HepG2 (cell line): ENCODE results near the gene FAM114A1. TPM values are rescaled to one million over a fixed set of nuclear protein-coding genes. Genes with fewer than 3 reads are reported as not detected.

Experiments used
- AGO1 ChIP-seq: fragments of 200-400 bp; formaldehyde crosslinking; IDR thresholded peaks from 2 replicates; pipeline ENCODE4 v1.6.1; 2017; ENCODE audit warnings: mild to moderate bottlenecking, low read depth, low read length, moderate library complexity; ENCODE audit not compliant: poor library complexity, severe bottlenecking
- ARNT ChIP-seq: fragments of 450-650 bp; IDR thresholded peaks from 2 replicates; pipeline ENCODE4 v1.6.1; 2017
- ASH2L ChIP-seq: fragments of 300-600, 200-600 bp; sonication (generic); IDR thresholded peaks from 2 replicates; pipeline ENCODE4 v1.7.0; 2017; ENCODE audit warnings: low read depth, mild to moderate bottlenecking, moderate library complexity, mixed read lengths, low read length; ENCODE audit not compliant: insufficient read length
- CEBPB ChIP-seq: IDR thresholded peaks from 2 replicates; pipeline ENCODE4 v1.6.1; 2011; ENCODE audit warnings: low read depth, low read length, improper control_type of control experiment, borderline replicate concordance
- EZH2 ChIP-seq: conservative IDR thresholded peaks from 2 replicates; pipeline ENCODE4 v1.6.1; 2012; ENCODE audit warnings: mild to moderate bottlenecking, low read depth, low read length, moderate library complexity
- FOXK2 ChIP-seq: fragments of 450-650 bp; IDR thresholded peaks from 2 replicates; pipeline ENCODE4 v1.6.1; 2016
- HMGA1 ChIP-seq: sonication (generic); formaldehyde crosslinking; conservative IDR thresholded peaks from 2 replicates; pipeline ENCODE4 v1.4.0; 2020; ENCODE audit warnings: missing genetic modification reagents
- HNRNPK ChIP-seq: fragments of 200-400 bp; formaldehyde crosslinking; IDR thresholded peaks from 2 replicates; pipeline ENCODE4 v1.6.1; 2018; ENCODE audit warnings: low read length, low read depth, moderate library complexity, mild to moderate bottlenecking; ENCODE audit not compliant: poor library complexity, severe bottlenecking
- HNRNPL ChIP-seq: fragments of 200-400 bp; formaldehyde crosslinking; IDR thresholded peaks from 2 replicates; pipeline ENCODE4 v1.6.1; 2017; ENCODE audit warnings: mild to moderate bottlenecking, low read depth, low read length
- KDM4B ChIP-seq: sonication (generic); formaldehyde crosslinking; IDR thresholded peaks from 2 replicates; pipeline ENCODE4 v1.4.0; 2020; ENCODE audit warnings: missing genetic modification reagents
- MTA3 ChIP-seq: sonication (generic); formaldehyde crosslinking; IDR thresholded peaks from 2 replicates; pipeline ENCODE4 v1.4.0; 2020; ENCODE audit warnings: missing genetic modification reagents
- NFYC ChIP-seq: IDR thresholded peaks from 2 replicates; pipeline ENCODE4 v1.6.1; 2016; ENCODE audit warnings: missing genetic modification reagents, missing compliant biosample characterization
- PAX8 ChIP-seq: sonication (generic); formaldehyde crosslinking; IDR thresholded peaks from 2 replicates; pipeline ENCODE4 v1.8.0; 2022; ENCODE audit warnings: mild to moderate bottlenecking, missing genetic modification reagents, borderline replicate concordance
- SMAD9 ChIP-seq: sonication (generic); formaldehyde crosslinking; IDR thresholded peaks from 2 replicates; pipeline ENCODE4 v1.5.1; 2020; ENCODE audit warnings: mild to moderate bottlenecking, missing genetic modification reagents
- SOX13 ChIP-seq, 3 experiments: fragments of 450-650 bp in 1 of 3; sonication (generic) in 1 of 3; formaldehyde crosslinking in 1 of 3; IDR thresholded peaks in 2 of 3; conservative IDR thresholded peaks in 1 of 3; 2 replicates each; pipeline versions ENCODE4 v1.5.0 to v1.6.1; 2016 to 2020; ENCODE audit warnings: antibody characterized with exemption in 1 of 3, mild to moderate bottlenecking in 1 of 3, missing compliant biosample characterization in 1 of 3, missing genetic modification reagents in 1 of 3, moderate library complexity in 1 of 3
- SRF ChIP-seq: IDR thresholded peaks from 2 replicates; pipeline ENCODE4 v1.6.1; 2011; ENCODE audit warnings: mild to moderate bottlenecking, low read depth, low read length, moderate library complexity
- TCF7 ChIP-seq: sonication (generic); IDR thresholded peaks from 2 replicates; pipeline ENCODE4 v1.6.1; 2016; ENCODE audit warnings: antibody characterized with exemption, low read depth
- ZEB1 ChIP-seq: IDR thresholded peaks from 2 replicates; pipeline ENCODE4 v1.6.1; 2012; ENCODE audit warnings: mild to moderate bottlenecking, low read depth, inconsistent platforms; ENCODE audit not compliant: insufficient replicate concordance
- ZNF292 ChIP-seq: sonication (generic); formaldehyde crosslinking; IDR thresholded peaks from 2 replicates; pipeline ENCODE4 v1.8.1; 2022; ENCODE audit warnings: mild to moderate bottlenecking, low read depth, missing genetic modification reagents, borderline replicate concordance
- ZNF367 ChIP-seq: sonication (generic); formaldehyde crosslinking; IDR thresholded peaks from 2 replicates; pipeline ENCODE4 v1.4.0; 2020; ENCODE audit warnings: missing genetic modification reagents, borderline replicate concordance
- ZNF451 ChIP-seq: sonication (generic); formaldehyde crosslinking; IDR thresholded peaks from 2 replicates; pipeline ENCODE4 v1.5.0; 2020; ENCODE audit warnings: mild to moderate bottlenecking, missing genetic modification reagents
- ZNF781 ChIP-seq: sonication (generic); formaldehyde crosslinking; IDR thresholded peaks from 2 replicates; pipeline ENCODE4 v1.5.1; 2020; ENCODE audit warnings: borderline replicate concordance, mild to moderate bottlenecking, missing genetic modification reagents; ENCODE audit errors: not compliant biosample characterization
- polyA plus RNA-seq, 8 experiments: library from polyadenylated mRNA; depleted of rRNA in 3 of 8; stranded (reverse) in 7 of 8; unstranded in 1 of 8; fragments of >200 nt; fragmentation: Illumina TruSeq in 4 of 8; extraction: Trizol in 4 of 8; gene quantifications; 2 replicates each; pipeline versions ENCODE4 v1.2.1 to v1.2.3, GENCODE V29; 2011 to 2016; ENCODE audit warnings: low read depth in 4 of 8, missing spikeins in 1 of 8, mixed read lengths in 1 of 8; ENCODE audit not compliant: insufficient read depth in 1 of 8
- total RNA-seq, 5 experiments: library from RNA; depleted of rRNA; stranded (reverse); fragments of >200 nt; fragmentation: Illumina TruSeq; extraction: Trizol; gene quantifications; 2 replicates each; pipeline ENCODE4 v1.2.3, GENCODE V29; 2016; ENCODE audit warnings: low read depth in 1 of 5
- TF ChIP-seq, protein P1 (sequence below): sonication (generic); formaldehyde crosslinking; IDR thresholded peaks from 2 replicates; pipeline ENCODE4 v1.5.1; 2020; ENCODE audit warnings: missing genetic modification reagents, mild to moderate bottlenecking, borderline replicate concordance
- TF ChIP-seq, protein P2 (sequence below): sonication (generic); formaldehyde crosslinking; IDR thresholded peaks from 2 replicates; pipeline ENCODE4 v1.8.1; 2023; ENCODE audit warnings: mild to moderate bottlenecking, moderate library complexity, missing genetic modification reagents
- TF ChIP-seq, protein P3 (sequence below): sonication (generic); formaldehyde crosslinking; conservative IDR thresholded peaks from 2 replicates; pipeline ENCODE4 v1.4.0; 2020; ENCODE audit warnings: mild to moderate bottlenecking, missing genetic modification reagents, moderate library complexity

FAM114A1 gene
- total and polyA plus RNA-seq, 2 of the 13 experiments (the other 11 are each of a cell fraction or from before 2014, with no cell fraction given) = 61.0 to 76.9 TPM

DNA sequence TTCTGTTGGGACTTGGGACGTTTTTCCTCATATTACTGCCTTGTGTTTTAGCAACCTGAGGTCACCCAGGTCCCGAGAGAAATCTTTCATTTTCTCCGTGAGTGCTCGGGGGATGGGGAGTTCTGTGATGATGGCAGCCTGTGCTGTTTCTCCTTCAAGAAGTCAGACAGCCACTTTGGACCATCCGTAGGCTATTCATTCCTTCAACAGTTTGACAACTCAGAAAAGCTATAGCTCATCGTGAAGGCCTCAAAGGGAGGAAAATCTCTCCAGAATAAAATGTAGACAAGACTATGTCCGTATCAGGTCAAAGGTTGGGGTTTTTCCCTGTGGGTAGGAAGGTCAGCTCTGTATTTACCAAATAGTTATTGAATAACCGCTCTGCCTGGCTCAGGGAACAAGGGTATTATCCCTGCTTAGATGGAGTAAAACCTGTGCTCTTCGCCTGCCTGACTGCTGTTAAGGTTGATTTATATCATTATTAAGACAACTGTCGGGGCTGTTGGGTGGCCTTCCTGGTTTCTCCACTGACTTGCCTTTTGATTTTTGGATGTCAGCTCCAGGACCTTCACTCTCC is 36.6 kb downstream of the FAM114A1 start (continued):
- TF ChIP-seq, protein P1, sequence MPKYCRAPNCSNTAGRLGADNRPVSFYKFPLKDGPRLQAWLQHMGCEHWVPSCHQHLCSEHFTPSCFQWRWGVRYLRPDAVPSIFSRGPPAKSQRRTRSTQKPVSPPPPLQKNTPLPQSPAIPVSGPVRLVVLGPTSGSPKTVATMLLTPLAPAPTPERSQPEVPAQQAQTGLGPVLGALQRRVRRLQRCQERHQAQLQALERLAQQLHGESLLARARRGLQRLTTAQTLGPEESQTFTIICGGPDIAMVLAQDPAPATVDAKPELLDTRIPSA (CRISPR knock-in tag) = no peak
- TF ChIP-seq ASH2L (peak; percentile 94), NFYC (CRISPR knock-in tag) (no peak), FOXK2 (0 out of 2 replicates have a peak, but pooled peaks have one; percentile 8), SRF (no peak), ZNF781 (CRISPR knock-in tag) (no peak), ZEB1 (no peak), EZH2 (no peak), AGO1 (no peak), PAX8 (no peak), ZNF292 (CRISPR knock-in tag) (no peak), ZNF451 (CRISPR knock-in tag) (no peak), KDM4B (CRISPR knock-in tag) (0 out of 2 replicates have a peak, but pooled peaks have one; percentile 47), HMGA1 (no peak), ZNF367 (CRISPR knock-in tag) (no peak), SMAD9 (CRISPR knock-in tag) (no peak), TCF7 (no peak), ARNT (no peak), HNRNPL (no peak), MTA3 (CRISPR knock-in tag) (no peak), CEBPB (no peak), HNRNPK (no peak), SOX13 (IDR thresholded peaks at IDR 0.05) (no peak), SOX13 (CRISPR knock-in tag; conservative IDR thresholded peaks at IDR 0.05 in 1 of 2, IDR thresholded peaks at IDR 0.05 in 1 of 2) (peak in 1 of 2 experiments; percentile 54; a peak in 2 of 4 replicates)
- TF ChIP-seq, protein P2, sequence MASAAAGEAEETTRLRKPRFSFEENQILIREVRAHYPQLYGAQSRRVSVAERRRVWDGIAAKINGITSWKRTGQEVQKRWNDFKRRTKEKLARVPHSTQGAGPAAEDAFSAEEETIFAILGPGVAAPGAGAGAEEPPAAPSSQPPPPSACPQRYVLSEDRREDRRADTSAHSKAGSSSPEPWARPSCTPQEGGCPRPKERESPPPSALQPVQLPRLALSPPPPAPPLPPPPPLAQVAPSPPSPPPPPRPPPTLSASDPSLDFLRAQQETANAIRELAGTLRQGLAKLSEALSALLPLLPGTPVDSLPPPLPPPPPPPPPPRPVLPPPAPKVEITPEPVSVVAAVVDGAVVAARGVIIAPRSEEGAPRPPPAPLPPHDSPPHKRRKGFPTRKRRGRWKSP (CRISPR knock-in tag) = no peak
- TF ChIP-seq, protein P3, sequence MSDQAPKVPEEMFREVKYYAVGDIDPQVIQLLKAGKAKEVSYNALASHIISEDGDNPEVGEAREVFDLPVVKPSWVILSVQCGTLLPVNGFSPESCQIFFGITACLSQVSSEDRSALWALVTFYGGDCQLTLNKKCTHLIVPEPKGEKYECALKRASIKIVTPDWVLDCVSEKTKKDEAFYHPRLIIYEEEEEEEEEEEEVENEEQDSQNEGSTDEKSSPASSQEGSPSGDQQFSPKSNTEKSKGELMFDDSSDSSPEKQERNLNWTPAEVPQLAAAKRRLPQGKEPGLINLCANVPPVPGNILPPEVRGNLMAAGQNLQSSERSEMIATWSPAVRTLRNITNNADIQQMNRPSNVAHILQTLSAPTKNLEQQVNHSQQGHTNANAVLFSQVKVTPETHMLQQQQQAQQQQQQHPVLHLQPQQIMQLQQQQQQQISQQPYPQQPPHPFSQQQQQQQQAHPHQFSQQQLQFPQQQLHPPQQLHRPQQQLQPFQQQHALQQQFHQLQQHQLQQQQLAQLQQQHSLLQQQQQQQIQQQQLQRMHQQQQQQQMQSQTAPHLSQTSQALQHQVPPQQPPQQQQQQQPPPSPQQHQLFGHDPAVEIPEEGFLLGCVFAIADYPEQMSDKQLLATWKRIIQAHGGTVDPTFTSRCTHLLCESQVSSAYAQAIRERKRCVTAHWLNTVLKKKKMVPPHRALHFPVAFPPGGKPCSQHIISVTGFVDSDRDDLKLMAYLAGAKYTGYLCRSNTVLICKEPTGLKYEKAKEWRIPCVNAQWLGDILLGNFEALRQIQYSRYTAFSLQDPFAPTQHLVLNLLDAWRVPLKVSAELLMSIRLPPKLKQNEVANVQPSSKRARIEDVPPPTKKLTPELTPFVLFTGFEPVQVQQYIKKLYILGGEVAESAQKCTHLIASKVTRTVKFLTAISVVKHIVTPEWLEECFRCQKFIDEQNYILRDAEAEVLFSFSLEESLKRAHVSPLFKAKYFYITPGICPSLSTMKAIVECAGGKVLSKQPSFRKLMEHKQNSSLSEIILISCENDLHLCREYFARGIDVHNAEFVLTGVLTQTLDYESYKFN (CRISPR knock-in tag) = peak; percentile 96
